Sciatic nerve (tissue), 2 donors: ENCODE results near the gene GRP. TPM values are rescaled to one million over a fixed set of nuclear protein-coding genes. Genes with fewer than 3 reads are reported as not detected.

Experiments
- ATAC-seq: fragments of 200-7000 bp; cut with Tn5 transposase; one replicate; pipeline ENCODE4 v1.9.1; 2020; ENCODE audit warnings: mild to moderate bottlenecking, moderate library complexity
- DNase-seq: peaks from one replicate; pipeline ENCODE4 v3.0.0-alpha.2; 2020; ENCODE audit warnings: low spot score
- intact Hi-C: fragments of 100-400 bp; cut with DNase I; formaldehyde crosslinking; loops from one replicate; pipeline ENCODE4 v1.14.2; 2022
- total RNA-seq: library from RNA; stranded (reverse); fragmentation: NEBNext Ultra II Directional; extraction: Animal tissue kit (Norgen Biotek cat#: 25700); gene quantifications from one replicate; pipeline ENCODE4 v1.2.1, GENCODE V29; 2021
- donor health status: DM: no; HTN: no; CAD: no.
- donor health status: DM: no; HTN: no; CAD: no.

Gene GRP
- total RNA-seq, 1 donor from 2014 or later: not detected

GRCh38 chr18:59278793-59279192, 58.8 kb downstream of the GRP start:
- intact Hi-C loops: no loop called here
- DNase-seq: no peak
- ATAC-seq: no peak

DNA sequence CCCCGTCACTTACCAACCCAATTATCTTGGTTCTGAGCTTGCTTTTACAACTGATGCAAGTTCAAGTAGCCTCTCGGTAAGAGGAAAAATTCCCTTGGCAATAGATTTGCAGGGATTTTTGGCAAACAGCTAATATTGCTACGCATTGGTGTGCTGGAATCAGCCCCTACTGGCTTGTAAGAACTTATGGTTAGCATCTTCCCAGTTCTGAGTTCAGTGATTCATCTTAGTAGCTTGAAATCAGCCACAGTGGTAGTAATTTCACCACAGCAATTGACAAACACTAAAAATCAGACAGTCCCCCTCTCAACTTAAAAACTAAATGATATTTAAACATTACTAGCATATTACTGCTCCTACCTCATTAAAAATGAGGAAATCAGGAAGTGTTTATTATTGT, 59.2 kb downstream of the GRP start:
- ATAC-seq: no peak
- intact Hi-C loops: no loop called here
- no peak for DNase-seq

DNA sequence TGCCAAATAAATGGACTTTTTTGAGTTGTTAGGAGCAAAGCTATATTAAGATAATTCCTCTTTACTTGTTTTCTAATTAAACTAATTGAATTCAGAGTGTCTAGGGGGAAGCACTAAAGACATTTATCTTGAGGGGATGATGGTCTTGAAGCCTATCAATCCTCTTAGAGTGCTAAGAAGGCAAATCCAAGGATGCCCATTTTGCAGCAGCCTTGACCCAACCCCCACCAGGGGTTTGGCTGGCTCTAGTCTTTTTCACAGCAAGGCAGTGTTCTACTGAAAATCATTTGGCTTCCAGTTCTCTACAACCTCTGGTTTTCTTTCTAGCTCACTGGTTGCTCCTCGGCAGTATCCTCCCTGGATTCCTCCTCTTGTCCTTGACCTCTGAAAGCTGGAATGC, 59.8 kb downstream of the GRP start:
- intact Hi-C loops: no loop called here
- ATAC-seq (no peak), DNase-seq (no peak)

Other genes starting within 250 kb of the GRP start
- 41.1 TPM for gene SEC11C, start 80.3 kb upstream of the GRP start, total RNA-seq
- gene RAX, start 53.3 kb downstream of the GRP start, total RNA-seq: not detected
- not detected for gene CPLX4, start 98.5 kb downstream of the GRP start, total RNA-seq
- 64.1 TPM for gene LMAN1, start 139.1 kb downstream of the GRP start, total RNA-seq